Bronchus fibroblast of lung (primary cell): ENCODE results near the gene SHQ1. TPM values are rescaled to one million over a fixed set of nuclear protein-coding genes. Genes with fewer than 3 reads are reported as not detected.

ENCODE experiments used
- total RNA-seq: library from RNA; depleted of rRNA; stranded (reverse); fragments of >200 nt; gene quantifications from 2 replicates; pipeline ENCODE4 v1.2.3, GENCODE V29; 2015

SHQ1 gene
- 14.3 and 14.9 TPM in 2 replicates for total RNA-seq

GRCh38 chr3:72847751-72848702, at the start of gene SHQ1:
TSS of gene SHQ1 (minus strand) at chr3:72848445. CDS start at chr3:72848340, 105 bp downstream.

DNA sequence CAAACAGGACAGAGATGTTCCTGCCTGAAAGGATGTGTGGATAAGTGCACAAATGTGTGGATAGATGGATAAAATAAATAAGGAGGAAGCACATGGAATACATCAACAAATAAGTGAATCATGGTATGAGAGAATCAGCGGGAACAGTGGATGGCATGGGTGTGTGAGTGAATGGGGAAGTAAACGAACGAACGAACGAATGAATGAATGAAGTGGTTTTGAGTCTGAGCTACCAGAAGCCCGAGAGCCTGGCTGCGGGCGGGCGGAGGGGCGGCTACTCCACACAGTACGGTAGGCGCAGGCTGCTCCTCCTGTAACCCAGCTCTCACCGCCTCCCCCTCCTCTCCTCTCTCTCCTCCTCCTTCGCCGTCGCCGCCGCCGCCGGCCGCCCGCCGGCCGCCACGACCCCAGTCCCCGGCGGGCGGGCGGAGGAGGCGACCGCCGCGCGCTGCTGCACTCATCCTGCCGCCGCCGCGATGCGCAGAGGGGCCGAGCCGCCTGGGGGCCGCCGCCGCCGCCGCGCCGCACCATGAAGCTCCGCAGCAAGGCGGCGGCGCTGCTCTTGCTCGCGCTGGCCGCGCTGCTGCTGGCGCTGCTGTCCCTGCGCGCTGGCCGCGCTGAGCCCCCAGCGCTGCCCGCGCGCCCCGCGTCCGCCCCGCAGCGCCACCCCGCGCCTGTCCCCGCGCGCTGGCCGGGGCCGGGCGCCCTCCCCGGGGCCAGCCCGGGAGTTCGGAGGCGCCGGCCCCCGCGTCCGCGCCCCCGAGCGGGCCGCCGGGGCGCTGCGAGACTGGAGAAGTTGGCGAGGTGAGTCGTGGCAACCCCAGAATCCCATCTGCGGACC, 39.7 kb upstream of the SHQ1 start, which contains the start of gene GXYLT2:
Gene GXYLT2, plus strand, starts transcription at position 342 of the 841 bp plus-strand sequence. Its CDS starts 188 bp downstream, at position 530.

Other genes with a start within 250 kb of the SHQ1 start
- gene GXYLT2, start 39.6 kb upstream of the SHQ1 start, total RNA-seq, result 9.4 and 15.0 TPM in 2 replicates
- gene PPP4R2, start 148.4 kb upstream of the SHQ1 start, total RNA-seq, result 18.7 and 19.0 TPM in 2 replicates
- 0.89 and 1.0 TPM in 2 replicates for gene EBLN2, start 213.2 kb upstream of the SHQ1 start, total RNA-seq